HepG2 (cell line): ENCODE data around the gene TSHZ1.

Source experiments
- KLF13 ChIP-seq: sonication (generic); formaldehyde crosslinking; IDR thresholded peaks from 2 replicates; pipeline ENCODE4 v1.4.0; 2020; ENCODE audit warnings: mild to moderate bottlenecking, missing genetic modification reagents
- NFE2L2 ChIP-seq: fragments of 150-350 bp; IDR thresholded peaks from 2 replicates; pipeline ENCODE4 v1.6.1; 2014; ENCODE audit warnings: low read length
- POLR2A ChIP-seq, 2 experiments: IDR thresholded peaks; 2 replicates each; pipeline ENCODE4 v1.6.1; 2011; ENCODE audit warnings: low read depth in 2 of 2, low read length in 2 of 2, mild to moderate bottlenecking in 1 of 2, moderate library complexity in 1 of 2; ENCODE audit not compliant: insufficient read depth in 1 of 2
- SIN3A ChIP-seq: IDR thresholded peaks from 2 replicates; pipeline ENCODE4 v1.6.1; 2011; ENCODE audit warnings: low read depth, mild to moderate bottlenecking, control low read depth, low read length, borderline replicate concordance
- YY1 ChIP-seq: IDR thresholded peaks from 2 replicates; pipeline ENCODE4 v1.6.1; 2011; ENCODE audit warnings: low read length, low read depth, moderate library complexity, mild to moderate bottlenecking; ENCODE audit not compliant: insufficient read depth, insufficient replicate concordance
- ZNF276 ChIP-seq: sonication (generic); formaldehyde crosslinking; IDR thresholded peaks from 2 replicates; pipeline ENCODE4 v1.4.0; 2020; ENCODE audit warnings: mild to moderate bottlenecking, low read depth, missing genetic modification reagents

GRCh38 chr18:75253043-75253442 is 42.4 kb downstream of the TSHZ1 start:
- no peak for TF ChIP-seq YY1
- TF ChIP-seq SIN3A = no peak
- no peak for TF ChIP-seq POLR2A (IDR thresholded peaks at IDR 0.05; ENCODE audit: insufficient read depth in 1 of 2, low read depth in 2 of 2, low read length in 2 of 2)
- no peak for TF ChIP-seq KLF13 (CRISPR knock-in tag)
- no peak for TF ChIP-seq NFE2L2
- no peak for TF ChIP-seq ZNF276 (CRISPR knock-in tag)
